PC-9 (cell line): ENCODE measurements around the gene IMP3.

Source experiments
- CTCF ChIP-seq: fragments of 200-600 bp; sonication (generic); conservative IDR thresholded peaks from 2 replicates; pipeline ENCODE4 v1.6.1; 2017; ENCODE audit warnings: mixed run types, antibody characterized with exemption, mild to moderate bottlenecking, moderate library complexity
- EZH2 ChIP-seq: fragments of 200-600 bp; sonication (generic); IDR thresholded peaks from 2 replicates; pipeline ENCODE4 v1.8.0; 2017; ENCODE audit warnings: antibody characterized with exemption, low read depth

DNA sequence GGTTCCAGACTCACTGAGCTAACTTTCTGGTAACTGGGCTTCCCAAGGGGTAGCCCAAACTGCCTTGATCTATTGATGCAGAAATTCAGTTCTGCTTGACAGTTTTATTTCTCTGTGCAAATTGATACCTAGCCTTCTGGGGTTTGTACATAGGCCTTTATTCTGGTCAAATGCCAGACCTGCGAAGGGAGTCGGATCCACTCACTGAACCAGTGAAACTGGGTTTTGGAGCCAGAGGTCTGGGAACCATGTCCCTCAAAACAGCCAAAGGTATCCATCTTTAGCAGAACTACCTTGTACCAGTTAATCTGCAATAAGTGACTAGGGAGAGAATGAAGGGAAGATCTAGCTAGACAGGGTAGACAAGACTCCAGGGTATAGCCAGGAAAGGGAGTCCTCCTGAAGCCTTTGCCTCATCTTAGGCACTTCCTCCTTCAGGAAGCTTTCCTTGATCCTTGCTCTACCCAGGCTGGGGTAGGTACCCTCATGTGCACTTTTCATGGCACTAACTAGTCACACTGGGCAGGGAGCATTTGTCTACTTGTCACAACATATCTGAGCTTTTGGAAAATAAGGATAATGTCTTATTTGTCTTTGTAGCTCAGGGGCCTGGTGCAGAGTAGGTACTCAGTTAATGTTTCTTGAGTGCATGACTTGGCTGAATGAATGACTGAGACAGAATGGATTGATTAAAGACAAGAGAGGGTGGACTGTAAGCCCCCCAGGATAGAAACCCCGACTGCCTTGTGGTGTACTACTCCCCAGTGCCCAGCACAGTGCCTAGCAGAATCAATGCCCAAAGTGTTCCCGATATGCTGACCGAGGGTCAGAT, 6.3 kb upstream of the IMP3 start:
- TF ChIP-seq CTCF = no peak
- TF ChIP-seq EZH2 = no peak
